Caco-2 (cell line): Measurements from ENCODE around the gene RUNX2. TPM values are rescaled to one million over a fixed set of nuclear protein-coding genes. Genes with fewer than 3 reads are reported as not detected.

Experiments
- BruUV-seq: library from RNA; stranded (reverse); fragments of 400-500 nt; replicated peaks from 2 replicates; lab custom pipeline; 2021; lab: Mats Ljungman, UMichigan
- CTCF ChIA-PET: fragments of 300-600 bp; sonication (Branson Sonifier 250); formaldehyde crosslinking; loops from one replicate; lab custom pipeline; 2022; ENCODE audit warnings: antibody characterized with exemption; lab: Charles Lee
- POLR2A ChIA-PET: fragments of 300-600 bp; sonication (Branson Sonifier 250); formaldehyde crosslinking; loops from one replicate; lab custom pipeline; 2022; ENCODE audit warnings: antibody characterized with exemption; lab: Charles Lee
- DNase-seq, 2 experiments: peaks; one replicate each; pipeline versions ENCODE4 v3.0.0 to v3.0.0-alpha.2; 2020 to 2022
- H3K27me3 ChIP-seq: replicated peaks from 2 replicates; pipeline ENCODE4 v1.6.0; 2011; ENCODE audit warnings: low read length; ENCODE audit not compliant: control insufficient read depth, insufficient read depth
- H3K36me3 ChIP-seq: 2 replicates; pipeline ENCODE4 v1.5.1; 2011; ENCODE audit warnings: low read length; ENCODE audit not compliant: control insufficient read depth, insufficient read depth
- H3K4me1 ChIP-seq: fragments of 250-450 bp; sonication (Bioruptor Pico); 2 replicates; pipeline ENCODE4 v1.5.1; 2020; ENCODE audit warnings: mild to moderate bottlenecking
- H3K4me3 ChIP-seq: 2 replicates; pipeline ENCODE4 v1.5.1; 2011; ENCODE audit warnings: low read depth, mild to moderate bottlenecking, control low read depth, low read length
- H3K9me3 ChIP-seq: fragments of 250-450 bp; sonication (Bioruptor Pico); 2 replicates; pipeline ENCODE4 v1.5.1; 2020; ENCODE audit warnings: mild to moderate bottlenecking, moderate library complexity
- H3K27ac Mint-ChIP-seq: one replicate; pipeline ENCODE4 v1.8.0; 2022; ENCODE audit warnings: mixed read lengths; ENCODE audit not compliant: unreplicated experiment
- H3K27me3 Mint-ChIP-seq: one replicate; pipeline ENCODE4 v1.8.0; 2022; ENCODE audit warnings: mixed read lengths; ENCODE audit not compliant: insufficient read depth, unreplicated experiment
- H3K36me3 Mint-ChIP-seq: one replicate; pipeline ENCODE4 v1.8.0; 2022; ENCODE audit warnings: mild to moderate bottlenecking, mixed read lengths; ENCODE audit not compliant: insufficient read depth, unreplicated experiment
- H3K4me1 Mint-ChIP-seq: one replicate; pipeline ENCODE4 v1.8.0; 2022; ENCODE audit warnings: low read depth, mixed read lengths; ENCODE audit not compliant: unreplicated experiment
- H3K4me3 Mint-ChIP-seq: one replicate; pipeline ENCODE4 v1.8.0; 2022; ENCODE audit warnings: mild to moderate bottlenecking, moderate library complexity, mixed read lengths; ENCODE audit not compliant: unreplicated experiment
- H3K9me3 Mint-ChIP-seq: one replicate; pipeline ENCODE4 v1.8.0; 2022; ENCODE audit warnings: mixed read lengths; ENCODE audit not compliant: unreplicated experiment
- intact Hi-C: fragments of 100-400 bp; cut with micrococcal nuclease; formaldehyde crosslinking; loops from one replicate; pipeline ENCODE4 v1.10.0; 2022; ENCODE audit not compliant: unreplicated experiment
- total RNA-seq: library from RNA; stranded (reverse); gene quantifications from 2 replicates; pipeline ENCODE4 v1.2.3, GENCODE V29; 2022
- TF ChIP-seq, protein P1 (sequence below), 2 experiments: fragments of 200-600 bp in 1 of 2; IDR thresholded peaks; 1 replicate in 1 of 2; 2 replicates in 1 of 2; pipeline versions ENCODE4 v1.5.1 to v1.8.0; 2011 to 2022; ENCODE audit warnings: antibody characterized with exemption in 1 of 2, control low read depth in 1 of 2, inconsistent platforms in 1 of 2, low read depth in 1 of 2, low read length in 1 of 2, mild to moderate bottlenecking in 1 of 2, moderate library complexity in 1 of 2; ENCODE audit not compliant: insufficient read depth in 1 of 2, severe bottlenecking in 1 of 2, unreplicated experiment in 1 of 2

RUNX2 gene
- total RNA-seq, 1 experiment from 2014 or later: not detected

DNA sequence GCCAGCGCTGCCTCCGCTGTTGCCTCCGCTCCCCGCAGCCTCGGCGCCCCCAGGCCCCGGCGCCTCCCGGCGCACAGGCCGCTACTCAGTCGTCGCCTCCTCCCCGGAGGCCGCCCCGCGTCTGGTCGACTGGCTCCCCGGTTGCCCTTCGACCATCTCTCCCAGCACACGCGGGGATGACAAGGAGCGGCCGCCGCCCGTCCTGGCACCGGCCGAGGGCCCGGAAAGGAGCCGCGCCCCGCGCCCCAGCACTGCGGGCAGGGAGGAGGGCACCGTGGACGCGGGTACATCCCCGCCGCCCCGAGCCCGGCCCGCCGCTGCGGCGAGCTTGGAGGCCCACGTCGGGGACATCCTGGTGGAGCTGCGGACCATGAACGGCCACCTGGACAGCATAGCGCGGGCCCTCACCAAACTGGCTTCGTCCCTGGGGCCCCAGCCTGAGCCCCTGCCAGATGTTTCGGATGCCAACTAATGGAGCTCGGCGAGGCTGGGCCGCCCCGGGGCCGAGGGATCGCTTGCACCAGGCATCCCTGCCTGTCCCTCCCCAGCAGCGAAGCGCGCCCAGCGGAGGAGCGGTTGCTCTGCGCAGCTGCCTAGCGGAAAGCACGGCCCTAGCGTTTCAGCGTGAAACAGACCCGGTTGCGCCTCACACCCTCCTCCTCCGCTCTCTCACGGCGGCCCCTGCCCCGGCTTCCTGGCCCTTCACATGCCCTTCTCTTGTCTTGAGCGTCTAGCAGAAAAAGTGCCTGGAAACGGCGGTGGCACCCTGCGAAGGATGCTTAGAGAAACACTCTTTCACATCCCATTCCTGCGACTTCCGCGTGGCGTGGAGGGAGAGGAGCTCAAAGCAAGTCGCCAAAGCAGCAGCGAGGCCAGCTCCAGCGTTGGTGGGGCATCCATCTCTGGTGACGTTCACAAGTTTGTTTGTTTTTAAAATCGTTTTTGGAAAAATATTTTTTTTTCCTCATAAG is 335.4 kb downstream of the RUNX2 start:
- H3K4me3 Mint-ChIP-seq: no peak overlapping the region
- H3K4me3 ChIP-seq: no peak overlapping the region

DNA sequence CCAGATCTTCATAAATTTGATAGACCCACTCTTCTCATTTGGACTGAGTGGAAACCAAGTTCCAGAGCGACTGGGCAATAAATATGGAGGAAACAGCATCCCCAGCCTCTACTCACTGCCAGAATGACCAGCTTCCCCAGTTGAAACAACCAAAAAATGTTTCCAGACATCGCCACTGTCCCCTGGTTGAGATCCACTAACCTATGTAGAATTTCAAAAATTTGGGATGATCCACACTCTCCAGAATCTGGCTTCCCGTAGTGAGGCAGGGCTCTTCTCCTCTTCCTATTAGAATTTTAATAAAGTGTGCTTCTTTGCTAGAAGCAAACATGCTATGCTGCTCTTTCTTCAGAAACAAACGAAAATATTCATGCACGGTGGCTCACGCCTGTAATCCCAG is 336.6 kb downstream of the RUNX2 start:
- no peak overlapping the region for H3K4me3 Mint-ChIP-seq
- POLR2A ChIA-PET: no interaction called here
- H3K27me3 ChIP-seq: no peaks in the 10 kb centered on the region; the same call in 1 of the 2 replicates
- no peak overlapping the region for H3K27ac Mint-ChIP-seq
- no peak overlapping the region for H3K4me3 ChIP-seq
- H3K4me1 ChIP-seq: no peaks in the 10 kb centered on the region
- no peaks in the 10 kb centered on the region for H3K4me1 Mint-ChIP-seq
- CTCF ChIA-PET: no interaction called here
- H3K36me3 Mint-ChIP-seq: no peaks in the 10 kb centered on the region
- no peaks in the 10 kb centered on the region for H3K9me3 Mint-ChIP-seq
- no TSS peak for BruUV-seq
- no peaks in the 10 kb centered on the region for H3K27me3 Mint-ChIP-seq
- DNase-seq: no peak
- intact Hi-C loops: no loop called here
- TF ChIP-seq, protein P1, sequence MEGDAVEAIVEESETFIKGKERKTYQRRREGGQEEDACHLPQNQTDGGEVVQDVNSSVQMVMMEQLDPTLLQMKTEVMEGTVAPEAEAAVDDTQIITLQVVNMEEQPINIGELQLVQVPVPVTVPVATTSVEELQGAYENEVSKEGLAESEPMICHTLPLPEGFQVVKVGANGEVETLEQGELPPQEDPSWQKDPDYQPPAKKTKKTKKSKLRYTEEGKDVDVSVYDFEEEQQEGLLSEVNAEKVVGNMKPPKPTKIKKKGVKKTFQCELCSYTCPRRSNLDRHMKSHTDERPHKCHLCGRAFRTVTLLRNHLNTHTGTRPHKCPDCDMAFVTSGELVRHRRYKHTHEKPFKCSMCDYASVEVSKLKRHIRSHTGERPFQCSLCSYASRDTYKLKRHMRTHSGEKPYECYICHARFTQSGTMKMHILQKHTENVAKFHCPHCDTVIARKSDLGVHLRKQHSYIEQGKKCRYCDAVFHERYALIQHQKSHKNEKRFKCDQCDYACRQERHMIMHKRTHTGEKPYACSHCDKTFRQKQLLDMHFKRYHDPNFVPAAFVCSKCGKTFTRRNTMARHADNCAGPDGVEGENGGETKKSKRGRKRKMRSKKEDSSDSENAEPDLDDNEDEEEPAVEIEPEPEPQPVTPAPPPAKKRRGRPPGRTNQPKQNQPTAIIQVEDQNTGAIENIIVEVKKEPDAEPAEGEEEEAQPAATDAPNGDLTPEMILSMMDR (IDR thresholded peaks at IDR 0.05; ENCODE audit: insufficient read depth in 1 of 2, low read depth in 1 of 2, low read length in 1 of 2, severe bottlenecking in 1 of 2, unreplicated experiment in 1 of 2): no peak
- H3K9me3 ChIP-seq: no peaks in the 10 kb centered on the region
- no peaks in the 10 kb centered on the region for H3K36me3 ChIP-seq

More for the DNA sequence above, 335.4 kb downstream of the RUNX2 start:
- no peak for DNase-seq
- no peaks in the 10 kb centered on the region for H3K9me3 Mint-ChIP-seq
- CTCF ChIA-PET: no interaction called here
- Histone ChIP-seq H3K9me3 (no peaks in the 10 kb centered on the region), H3K27me3 (no peaks in the 10 kb centered on the region; the same call in 1 of the 2 replicates), H3K36me3 (no peaks in the 10 kb centered on the region), H3K4me1 (no peaks in the 10 kb centered on the region)
- H3K4me1 Mint-ChIP-seq: no peaks in the 10 kb centered on the region
- no peaks in the 10 kb centered on the region for H3K27me3 Mint-ChIP-seq
- BruUV-seq: no TSS peak
- TF ChIP-seq, protein P1 (IDR thresholded peaks at IDR 0.05; ENCODE audit: insufficient read depth in 1 of 2, low read depth in 1 of 2, low read length in 1 of 2, severe bottlenecking in 1 of 2, unreplicated experiment in 1 of 2): no peak
- no peak overlapping the region for H3K27ac Mint-ChIP-seq
- POLR2A ChIA-PET: no interaction called here
- intact Hi-C loops: no loop called here
- no peaks in the 10 kb centered on the region for H3K36me3 Mint-ChIP-seq

DNA sequence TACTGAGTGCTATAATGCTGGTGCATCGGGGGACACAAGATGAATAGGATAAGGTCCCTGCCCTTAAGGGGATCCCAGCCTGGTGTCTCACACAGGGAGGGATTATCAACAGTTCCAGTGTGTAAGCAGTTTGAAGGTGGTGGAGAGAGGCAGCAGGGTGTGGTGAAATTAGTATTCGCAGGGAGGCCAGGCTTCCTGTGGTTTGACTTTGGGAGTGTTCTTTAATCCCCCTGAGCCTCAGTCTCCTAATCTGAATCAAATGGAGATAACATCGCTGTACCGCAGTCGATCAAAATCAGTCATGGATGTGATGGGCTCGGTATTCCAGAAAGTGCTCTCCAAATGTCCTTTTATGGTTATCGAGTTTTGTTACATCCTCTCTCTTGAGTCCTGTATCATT is 337.7 kb downstream of the RUNX2 start:
- Histone ChIP-seq H3K4me3 (no peak overlapping the region), H3K9me3 (no peaks in the 10 kb centered on the region), H3K36me3 (no peaks in the 10 kb centered on the region), H3K4me1 (no peaks in the 10 kb centered on the region), H3K27me3 (no peaks in the 10 kb centered on the region; the same call in 1 of the 2 replicates)
- CTCF ChIA-PET: no interaction called here
- Mint-ChIP-seq H3K9me3 (no peaks in the 10 kb centered on the region), H3K27ac (no peak overlapping the region), H3K27me3 (no peaks in the 10 kb centered on the region), H3K36me3 (no peaks in the 10 kb centered on the region), H3K4me1 (no peaks in the 10 kb centered on the region), H3K4me3 (no peak overlapping the region)
- DNase-seq: no peak
- no TSS peak for BruUV-seq
- TF ChIP-seq, protein P1 (IDR thresholded peaks at IDR 0.05; ENCODE audit: insufficient read depth in 1 of 2, low read depth in 1 of 2, low read length in 1 of 2, severe bottlenecking in 1 of 2, unreplicated experiment in 1 of 2): no peak
- POLR2A ChIA-PET: interaction anchor here (0.6 kb wide), 2 partner anchors 196 to 865 kb away, joined by 3 read pairs; no protein-coding TSS in a partner anchor
- intact Hi-C loops: no loop called here
